Sigmoid colon (tissue), 7 donors: ENCODE measurements around the gene ZAP70. TPM values are rescaled to one million over a fixed set of nuclear protein-coding genes. Genes with fewer than 3 reads are reported as not detected.

Source experiments
- polyA plus RNA-seq, 3 donors: library from polyadenylated mRNA; stranded (reverse); fragments of 200-250 nt; gene quantifications; one replicate each; pipeline ENCODE4 v1.2.3, GENCODE V29; 2013
- small RNA-seq, 3 donors: library from RNA; depleted of rRNA; stranded (forward); fragments of <200 nt; gene quantifications; one replicate each; pipeline ENCODE3, GENCODE V24; 2016
- total RNA-seq, 4 donors: library from RNA; depleted of rRNA; stranded (reverse); fragments of >200 nt; gene quantifications; one replicate each; pipeline ENCODE4 v1.1.0, GENCODE V29; 2016
- donor health status: healthy with polysubstance abuse.
- donor health status: Bipolar disorder and iron deficiency.
- donor health status: healthy.

Gene ZAP70
- total and polyA plus RNA-seq, 7 donors = 1.3 to 28.0 (median 2.5) TPM; not detected in 2

Small RNAs within 50 kb of the gene (small RNA-seq; reads per million reads assigned to genes)
- 0 reads per million in 3 donors for gene RNU4-8P

Other genes starting within 250 kb of the ZAP70 start
- 10 to 100 TPM; 25.0 to 55.4 (median 41.7) TPM for gene ANKRD36B, start 123.7 kb upstream of the ZAP70 start, total RNA-seq
- gene ANKRD36B, start 123.7 kb upstream of the ZAP70 start, polyA plus RNA-seq = 10 to 100 TPM in 1 of 3 donors, 1 to 10 TPM in 2; 1.4 to 13.6 (median 2.4) TPM
- gene COX5B, start 67.5 kb upstream of the ZAP70 start, total RNA-seq = 100 to 1,000 TPM; 358 to 796 (median 595) TPM
- gene COX5B, start 67.5 kb upstream of the ZAP70 start, polyA plus RNA-seq = 1,000 to 10,000 TPM in 1 of 3 donors, 100 to 1,000 TPM in 2; 596 to 1,023 (median 842) TPM
- 10 to 100 TPM; 63.0 to 85.3 (median 77.6) TPM for gene ACTR1B, start 49.5 kb upstream of the ZAP70 start, total RNA-seq
- gene ACTR1B, start 49.5 kb upstream of the ZAP70 start, polyA plus RNA-seq = 10 to 100 TPM; 55.3 to 75.4 (median 67.5) TPM
- gene C2orf92, start 43.9 kb upstream of the ZAP70 start, total RNA-seq = 10 to 100 TPM in 1 of 4 donors, 1 to 10 TPM in 2, not detected in 1; 6.0 to 22.7 (median 6.3) TPM
- 1 to 10 TPM in 2 of 3 donors, not detected in 1; 2.9 to 4.2 TPM for gene C2orf92, start 43.9 kb upstream of the ZAP70 start, polyA plus RNA-seq